Activated T-helper 1 cell treated with Interleukin-2 at 50 U/mL for 16 hours (primary cell): ENCODE results near the gene LIMD2.

Source experiments
- DNase-seq: peaks from one replicate; pipeline ENCODE4 v3.0.0-alpha.2; 2020; ENCODE audit warnings: low read depth

The LIMD2 gene

DNA sequence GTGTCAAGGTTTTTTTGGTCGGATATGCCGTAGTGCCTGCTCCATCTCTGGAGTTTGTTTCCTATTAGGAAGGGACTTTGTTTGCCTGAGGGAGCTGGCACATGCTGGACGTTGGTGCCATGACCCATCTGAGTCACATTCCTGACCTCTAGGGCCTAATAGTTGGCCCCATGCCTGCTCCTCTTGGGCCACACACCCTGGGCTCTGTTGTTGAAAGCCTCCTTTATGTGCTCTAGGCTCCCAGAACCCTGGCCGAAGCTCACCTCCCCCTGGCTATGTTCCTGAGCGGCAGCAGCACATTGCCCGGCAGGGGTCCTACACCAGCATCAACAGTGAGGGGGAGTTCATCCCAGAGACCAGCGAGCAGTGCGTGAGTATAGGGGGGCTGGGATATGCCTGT, 18.4 kb downstream of the LIMD2 start:
- no peak for DNase-seq

DNA sequence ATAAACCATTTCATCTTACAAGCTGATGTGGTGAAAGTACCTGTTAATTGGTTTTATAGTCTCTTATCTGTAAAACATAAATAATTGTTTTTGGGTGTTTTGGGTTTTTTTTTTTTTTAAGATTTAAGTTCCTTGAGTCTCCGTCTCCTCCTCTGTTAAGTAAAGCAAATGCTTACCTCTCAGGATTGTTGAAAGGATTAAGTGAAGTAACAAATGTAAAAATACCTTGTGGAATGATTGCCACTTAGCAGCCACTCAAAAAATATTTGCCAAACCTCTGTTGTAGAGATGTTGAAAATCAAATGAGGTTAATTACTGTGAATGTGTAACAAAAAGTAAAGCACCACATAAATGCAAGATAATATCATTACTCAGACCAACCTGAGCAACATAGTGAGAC, 19.2 kb downstream of the LIMD2 start:
- no peak for DNase-seq

DNA sequence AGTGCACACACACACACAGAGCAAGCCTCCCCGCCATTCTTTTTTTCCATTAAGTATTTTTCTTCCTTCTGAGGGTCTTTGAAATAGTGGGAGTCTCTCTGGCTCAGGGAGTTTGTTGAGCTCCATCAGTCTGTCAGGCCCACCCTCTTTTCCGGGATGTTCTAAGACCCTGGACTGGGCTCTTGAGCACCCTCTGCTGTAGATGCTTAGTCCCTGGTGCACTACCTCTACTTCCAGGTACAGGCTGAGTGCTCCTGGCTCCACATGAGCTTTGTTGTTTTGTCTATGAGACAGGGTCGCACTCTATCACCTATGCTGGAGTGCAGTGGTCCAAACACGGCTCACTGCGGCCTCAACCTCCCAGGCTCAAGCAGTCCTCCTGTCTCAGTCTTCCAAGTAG, 20.7 kb downstream of the LIMD2 start:
- DNase-seq, result no peak

DNA sequence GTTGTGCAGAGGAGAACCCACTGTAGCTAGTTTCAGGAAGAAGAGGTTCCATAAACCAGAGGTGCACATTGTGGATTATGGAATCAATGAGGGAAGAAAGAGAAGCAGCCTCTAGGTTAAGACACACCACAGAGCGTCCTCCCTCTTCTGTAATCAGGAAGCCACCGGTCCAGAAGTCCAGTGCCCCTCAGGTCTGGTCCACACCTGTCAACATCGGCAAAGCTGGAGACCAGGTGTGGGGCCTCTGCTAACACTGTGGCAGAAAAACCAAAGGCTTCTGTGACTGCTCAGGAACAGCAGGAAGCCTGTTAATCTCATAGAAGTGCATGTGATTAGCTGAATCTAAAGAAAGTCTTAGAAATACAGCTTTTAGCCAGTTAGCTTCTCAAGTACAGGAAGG, 23.3 kb downstream of the LIMD2 start:
- no peak for DNase-seq

DNA sequence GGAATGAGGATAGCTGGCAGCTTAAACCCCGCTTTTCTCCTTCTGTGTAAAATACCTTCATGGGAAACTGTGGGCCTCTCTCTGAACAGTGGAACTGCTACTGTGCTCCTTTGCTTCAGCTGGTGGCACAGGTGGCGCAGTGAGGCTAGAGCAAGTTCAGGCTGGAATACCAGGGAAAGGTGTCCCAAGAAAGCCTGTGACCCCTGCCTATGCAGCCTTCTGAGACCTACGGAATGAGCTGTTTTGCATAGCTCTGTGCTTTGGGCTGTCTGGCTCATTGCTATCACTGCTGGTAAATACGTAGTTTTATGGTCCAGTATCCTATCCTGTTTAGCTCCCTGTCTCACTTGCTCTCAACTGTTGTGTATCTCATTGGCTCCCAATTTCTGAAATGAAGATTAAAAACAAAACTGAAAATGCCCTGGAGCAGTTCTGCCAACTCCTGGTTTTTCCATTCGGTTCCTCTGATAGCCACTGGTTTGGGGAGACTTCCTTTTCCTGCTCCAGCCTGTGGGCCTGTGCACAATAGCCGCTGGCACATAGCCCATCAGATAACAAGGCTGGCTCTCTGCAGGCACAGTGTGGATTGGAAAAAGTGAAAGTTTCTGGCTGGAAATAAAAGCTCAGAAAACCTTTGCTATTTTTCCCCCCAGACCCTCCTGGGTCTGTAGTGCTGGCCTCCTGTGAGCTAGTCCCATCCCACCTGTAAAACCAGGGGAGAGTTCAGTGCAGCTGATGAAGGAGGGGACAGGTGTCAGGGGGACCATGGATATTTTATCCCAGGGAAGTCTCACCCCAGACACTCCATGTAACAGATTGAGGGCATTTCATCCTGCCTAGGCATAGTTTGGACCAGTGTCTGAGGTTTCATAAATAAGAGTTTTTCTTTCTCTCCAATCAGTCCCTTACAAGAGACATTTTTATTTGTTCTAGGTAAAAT, 24.0 kb downstream of the LIMD2 start:
- no peak for DNase-seq

DNA sequence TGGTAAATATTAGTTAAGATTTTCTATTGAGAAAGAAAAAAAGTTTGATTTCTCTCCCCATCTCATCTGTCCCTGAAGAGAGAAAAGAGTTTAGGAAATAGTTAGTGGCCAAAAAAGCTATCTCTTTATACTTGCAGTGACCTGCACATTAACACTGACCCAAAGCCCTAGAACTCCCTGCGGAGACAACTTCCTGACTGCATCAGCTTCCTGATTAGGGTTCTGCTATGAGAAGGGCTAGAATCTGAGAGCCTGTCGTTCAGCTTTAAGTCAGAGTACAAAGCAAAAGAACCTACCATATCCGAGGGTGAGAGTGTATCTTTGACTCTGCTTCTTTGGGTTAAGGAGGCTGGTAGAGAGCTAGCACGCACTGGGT, 24.7 kb downstream of the LIMD2 start:
- DNase-seq, result no peak

DNA sequence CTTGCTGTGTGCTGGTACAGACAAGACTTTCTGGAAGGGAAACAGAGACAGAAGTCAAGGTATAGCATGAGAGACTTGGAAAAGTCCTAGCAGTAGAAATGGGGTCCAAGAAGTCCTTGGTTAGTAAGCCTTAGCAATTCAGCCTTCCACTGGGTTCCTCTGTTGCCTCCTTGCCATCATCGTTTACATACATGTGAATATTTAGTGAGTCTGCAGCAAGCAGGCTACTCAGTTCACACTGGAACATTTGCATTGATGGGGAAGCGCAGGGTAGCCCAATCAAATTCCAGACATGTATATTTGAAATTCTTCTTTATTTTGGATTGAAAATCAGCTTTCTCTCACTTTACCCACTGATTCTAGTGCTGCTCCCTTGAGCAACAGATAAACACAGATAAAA, 27.1 kb downstream of the LIMD2 start:
- DNase-seq, result no peak

DNA sequence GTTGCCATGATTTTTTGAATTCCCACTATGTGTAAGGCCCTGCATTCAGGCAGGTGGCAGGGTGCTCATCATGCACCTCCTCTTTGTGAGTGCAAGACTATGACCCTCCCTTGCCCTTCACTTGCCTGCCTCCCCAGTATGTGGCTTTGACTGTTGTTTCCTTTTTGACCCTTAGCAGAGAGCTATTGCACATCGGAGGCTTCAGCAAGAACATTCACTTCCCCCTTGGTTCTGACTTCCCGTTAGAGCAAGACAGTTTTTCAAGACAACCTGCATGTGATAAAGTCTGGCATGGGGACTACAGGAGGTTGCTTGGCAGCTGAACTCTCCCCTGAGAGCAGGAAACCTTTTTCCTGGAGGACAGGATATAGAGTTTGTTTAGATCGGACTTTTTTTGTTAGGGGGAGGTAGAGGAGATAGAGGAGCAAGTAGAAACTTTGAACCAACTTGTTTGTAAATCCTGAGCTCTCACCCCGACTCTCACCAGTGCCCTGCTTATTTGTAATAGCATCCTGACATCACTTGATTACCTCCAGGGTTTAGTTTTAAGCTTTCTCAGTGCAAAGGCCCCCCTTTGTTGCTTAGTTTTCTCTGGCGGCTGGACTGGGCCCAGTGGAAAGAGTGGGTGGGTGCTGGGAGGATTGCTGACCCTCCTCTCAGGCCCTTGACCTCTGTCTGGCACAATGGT, 34.3 kb downstream of the LIMD2 start:
- DNase-seq, result no peak

DNA sequence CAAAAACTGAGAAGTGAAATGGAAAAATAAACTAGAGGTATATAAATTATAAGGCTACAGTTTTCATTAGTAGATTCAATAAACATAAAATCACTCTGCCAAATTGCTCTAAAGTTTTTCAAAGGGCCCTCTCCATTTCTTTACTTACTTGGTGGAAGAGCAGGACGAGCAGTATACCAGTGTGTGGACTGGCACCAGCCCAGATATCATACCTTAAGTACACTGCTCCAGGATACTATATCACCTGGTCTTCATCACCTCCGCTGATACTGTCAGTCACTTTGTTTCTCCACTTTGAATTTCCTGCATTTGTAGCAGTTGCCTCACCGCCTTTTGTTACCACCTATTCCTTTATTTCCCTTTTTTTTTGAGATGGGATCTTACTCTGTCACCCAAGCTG, 40.1 kb downstream of the LIMD2 start:
- no peak for DNase-seq

DNA sequence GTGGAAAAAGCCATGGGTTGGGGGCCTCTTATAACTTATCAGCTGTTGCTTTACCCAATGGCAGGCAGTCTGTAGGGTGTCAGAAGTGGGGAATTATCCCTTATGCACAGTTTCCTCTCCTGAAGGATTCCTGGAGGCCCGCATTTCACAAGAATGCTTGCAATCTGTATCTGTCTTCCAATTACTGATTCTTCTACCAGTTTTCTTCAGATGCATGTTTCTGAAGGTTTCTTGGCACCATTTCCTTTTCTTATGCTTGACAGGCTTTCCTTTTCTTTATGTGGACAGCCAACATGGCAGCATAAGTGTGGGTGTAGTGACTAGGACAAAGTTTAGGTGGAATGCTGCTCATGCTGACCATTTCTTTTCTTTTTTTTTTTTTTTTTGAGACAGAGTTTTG, 41.6 kb downstream of the LIMD2 start:
- DNase-seq, result no peak

DNA sequence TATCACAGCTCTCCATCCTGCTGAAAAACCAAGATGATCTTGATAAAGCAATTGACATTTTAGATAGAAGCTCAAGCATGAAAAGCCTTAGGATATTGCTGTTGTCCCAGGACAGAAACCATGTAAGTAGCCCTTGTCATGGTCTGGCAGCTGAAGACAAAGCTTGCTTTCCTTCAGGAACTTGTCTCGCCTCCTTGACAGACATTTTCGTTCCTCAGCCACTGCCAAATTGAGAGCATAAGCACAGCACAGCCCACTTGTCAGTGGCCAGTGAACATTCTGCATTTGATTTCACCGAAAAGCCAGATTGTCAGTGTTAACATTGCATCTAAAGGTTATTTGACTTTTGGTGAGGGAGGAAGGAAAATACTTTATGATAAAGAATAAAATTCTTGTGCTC, 42.1 kb downstream of the LIMD2 start:
- no peak for DNase-seq

DNA sequence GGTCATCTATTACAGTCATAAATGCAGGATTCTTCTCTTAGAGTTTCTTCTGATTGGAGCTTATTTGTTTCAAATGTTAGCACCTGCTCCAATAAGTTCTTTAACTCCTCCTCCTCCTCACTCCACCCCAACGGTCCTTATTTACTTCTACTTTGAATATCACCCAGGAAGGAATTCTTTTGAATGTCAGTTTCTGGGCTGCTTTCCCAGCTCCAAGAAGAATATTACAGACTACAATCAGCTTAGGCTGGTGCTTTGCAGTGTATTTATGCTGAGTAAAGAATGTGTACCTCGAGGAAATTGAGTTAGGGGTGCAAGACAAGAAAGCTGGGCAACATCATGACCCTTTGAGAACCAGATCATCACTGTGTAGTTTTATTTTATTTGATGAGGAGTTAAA, 46.9 kb downstream of the LIMD2 start:
- DNase-seq, result no peak

DNA sequence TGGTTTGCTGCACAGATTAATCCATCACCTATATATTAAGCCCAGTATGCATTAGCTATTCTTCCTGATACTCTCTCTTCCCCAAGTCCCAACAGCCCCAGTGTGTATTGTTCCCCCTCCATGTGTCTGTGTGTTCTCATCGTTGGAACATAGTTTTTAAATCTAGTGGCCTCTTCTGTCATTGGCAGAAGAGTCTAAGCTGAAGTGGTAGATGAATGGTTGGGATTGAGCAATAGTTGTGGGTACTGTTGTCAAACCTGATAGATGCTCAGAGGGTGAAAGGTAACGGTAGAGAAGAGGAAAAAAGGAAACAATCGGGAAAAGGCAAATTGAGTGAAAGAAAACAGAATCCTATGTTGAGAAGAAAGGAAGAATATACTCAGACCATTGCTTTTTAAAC, 47.8 kb downstream of the LIMD2 start:
- no peak for DNase-seq

DNA sequence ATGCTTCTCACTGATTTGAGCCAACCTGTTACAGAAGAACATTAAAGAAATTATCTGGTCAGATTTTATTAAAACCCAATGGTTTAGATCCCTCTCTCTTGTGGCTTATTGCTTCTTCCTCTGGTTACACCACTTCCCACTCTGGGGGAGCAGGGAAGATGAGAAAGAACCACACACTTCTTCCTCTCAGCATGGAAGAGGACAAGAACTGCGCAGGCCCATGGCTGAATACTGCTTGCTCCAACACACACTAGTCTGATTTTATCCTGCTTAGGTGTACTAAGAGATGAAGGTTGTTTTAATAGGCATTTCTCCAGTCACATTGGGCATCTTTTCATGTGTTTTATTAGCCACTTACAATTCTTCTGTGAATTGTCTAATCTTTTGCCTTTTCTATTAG, 50.1 kb downstream of the LIMD2 start:
- DNase-seq, result no peak

DNA sequence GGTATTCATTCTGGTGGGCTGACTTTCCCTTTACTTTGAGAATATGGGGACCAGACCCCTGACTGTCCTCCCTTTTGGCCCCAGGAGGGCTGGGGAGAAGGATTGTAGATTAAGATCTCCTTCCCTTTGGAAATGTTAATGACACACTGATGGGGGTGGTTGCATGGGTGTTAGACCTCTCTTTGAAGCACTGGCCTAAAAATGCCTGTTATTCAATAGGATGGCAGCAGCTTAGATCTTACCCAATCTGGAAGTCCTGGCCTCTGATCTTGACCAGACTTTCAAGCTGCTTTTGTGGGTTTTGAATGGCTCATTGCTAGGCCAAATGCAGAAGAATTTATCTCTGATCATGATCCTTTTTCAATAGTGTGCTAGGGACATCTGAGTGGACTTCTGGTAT, 52.0 kb downstream of the LIMD2 start:
- no peak for DNase-seq

DNA sequence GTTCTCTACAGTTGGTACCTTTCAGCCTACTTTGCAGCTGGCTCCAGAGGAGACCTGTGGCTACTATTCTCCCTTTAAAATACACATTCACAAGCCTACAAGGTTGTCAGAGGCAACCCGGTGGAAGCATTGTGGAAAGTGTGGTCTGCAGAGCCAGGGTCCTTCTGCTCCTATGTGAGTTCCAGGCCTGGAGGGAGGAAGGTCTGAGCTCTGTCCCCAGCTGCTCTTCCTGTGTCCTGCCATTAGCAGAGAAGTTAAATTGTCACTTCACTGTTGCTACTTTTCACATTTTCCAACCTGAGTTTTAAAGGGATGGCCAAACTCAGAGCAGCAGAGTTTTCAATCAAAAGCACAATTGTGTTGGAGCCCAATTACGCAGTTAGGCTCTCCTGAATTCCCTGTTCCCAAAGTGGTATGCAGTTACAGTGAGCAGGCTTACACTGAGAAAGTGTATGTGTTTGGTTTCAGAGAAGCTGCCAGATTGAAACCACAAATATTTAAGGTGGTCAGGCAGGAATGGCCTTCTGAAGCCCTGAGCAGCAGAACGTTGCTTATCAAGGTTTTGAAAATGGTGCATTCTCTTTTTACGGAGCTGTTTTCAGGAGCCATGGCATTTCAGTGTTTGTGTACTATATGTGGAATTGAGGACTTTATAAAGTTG, 52.7 kb downstream of the LIMD2 start:
- DNase-seq, result no peak

DNA sequence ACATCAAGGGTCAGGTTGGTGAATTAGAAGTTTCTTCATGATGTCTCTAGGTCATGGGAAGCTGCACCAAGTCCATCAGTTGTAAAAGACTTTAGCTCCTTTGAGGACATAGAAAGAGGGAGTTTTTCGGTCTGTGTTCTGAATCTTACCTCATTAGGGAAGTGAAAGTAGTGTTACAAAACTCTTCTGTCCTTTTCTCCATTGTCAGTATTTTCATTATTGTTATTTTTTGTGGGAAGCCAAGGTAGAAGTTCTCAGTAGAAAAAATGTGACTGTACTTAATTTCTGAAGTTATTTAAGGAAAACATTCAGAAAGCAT, 53.5 kb downstream of the LIMD2 start:
- no peak for DNase-seq
